MCF 10A (cell line): ENCODE results near the gene PLEKHA7. TPM values are rescaled to one million over a fixed set of nuclear protein-coding genes. Genes with fewer than 3 reads are reported as not detected.

Experiments used
- BruUV-seq: library from RNA; stranded (reverse); fragments of 400-500 nt; replicated peaks from 2 replicates; lab custom pipeline; 2021; lab: Mats Ljungman, UMichigan
- CTCF ChIA-PET: fragments of 300-600 bp; sonication (Branson Sonifier 250); formaldehyde crosslinking; extraction: SDS; loops from one replicate; lab custom pipeline; 2021; ENCODE audit warnings: antibody characterized with exemption, inconsistent platforms; lab: Yijun Ruan, JAX
- POLR2A ChIA-PET: fragments of 300-600, 350-650 bp; sonication (Branson Sonifier 250); formaldehyde crosslinking; extraction: SDS; loops from one replicate; lab custom pipeline; 2020; ENCODE audit warnings: antibody characterized with exemption, inconsistent platforms; lab: Yijun Ruan, JAX
- DNase-seq: peaks from one replicate; pipeline ENCODE4 v3.0.0-alpha.2; 2018; ENCODE audit not compliant: unreplicated experiment
- H3K27ac Mint-ChIP-seq: one replicate; pipeline ENCODE4 v1.8.0; 2022; ENCODE audit warnings: mild to moderate bottlenecking, low read depth, mixed read lengths; ENCODE audit not compliant: unreplicated experiment
- H3K27me3 Mint-ChIP-seq: one replicate; pipeline ENCODE4 v1.8.0; 2022; ENCODE audit warnings: mixed read lengths; ENCODE audit not compliant: insufficient read depth, unreplicated experiment
- H3K36me3 Mint-ChIP-seq: one replicate; pipeline ENCODE4 v1.8.0; 2022; ENCODE audit warnings: mild to moderate bottlenecking, moderate library complexity, mixed read lengths; ENCODE audit not compliant: insufficient read depth, unreplicated experiment
- H3K4me1 Mint-ChIP-seq: one replicate; pipeline ENCODE4 v1.8.0; 2022; ENCODE audit warnings: mixed read lengths; ENCODE audit not compliant: insufficient read depth, unreplicated experiment
- H3K4me3 Mint-ChIP-seq: one replicate; pipeline ENCODE4 v1.8.0; 2022; ENCODE audit warnings: mild to moderate bottlenecking, moderate library complexity, mixed read lengths; ENCODE audit not compliant: unreplicated experiment
- H3K9me3 Mint-ChIP-seq: one replicate; pipeline ENCODE4 v1.8.0; 2022; ENCODE audit warnings: mixed read lengths; ENCODE audit not compliant: unreplicated experiment
- CTCF ChIP-seq: fragments of 200-600 bp; IDR thresholded peaks from one replicate; pipeline ENCODE4 v1.8.0; 2022; ENCODE audit warnings: antibody characterized with exemption, mild to moderate bottlenecking; ENCODE audit not compliant: unreplicated experiment
- intact Hi-C: fragments of 100-400 bp; cut with micrococcal nuclease; formaldehyde crosslinking; loops from 2 replicates; pipeline ENCODE4 v1.14.1; 2022
- total RNA-seq: library from RNA; stranded (reverse); gene quantifications from 2 replicates; pipeline ENCODE4 v1.2.3, GENCODE V29; 2022

The PLEKHA7 gene
- total RNA-seq, 1 experiment from 2014 or later: 2.8 TPM

GRCh38 chr11:16945671-16946469 is 68.3 kb downstream of the PLEKHA7 start:
- intact Hi-C loops: loop anchor here (1.0 to 10.0 kb wide), 5 partner anchors 69 to 559 kb away; partner anchors contain the start of genes PLEKHA7 and RPS13
- Mint-ChIP-seq H3K36me3 (no peaks in the 10 kb centered on the region), H3K27ac (no peak overlapping the region), H3K4me3 (no peak overlapping the region), H3K27me3 (no peaks in the 10 kb centered on the region), H3K4me1 (no peaks in the 10 kb centered on the region), H3K9me3 (no peaks in the 10 kb centered on the region)
- POLR2A ChIA-PET: interaction anchor here (1.0 kb wide), 1 partner anchor 118 kb away, joined by 3 read pairs; no protein-coding TSS in a partner anchor
- peak; percentile 75 for TF ChIP-seq CTCF
- BruUV-seq: no TSS peak
- DNase-seq: peak; percentile 76
- CTCF ChIA-PET: interaction anchor here (0.6 to 12.3 kb wide), 17 partner anchors 9 to 408 kb away, joined by 3 to 111 read pairs (median 4); no protein-coding TSS in a partner anchor

GRCh38 chr11:16942911-16943310 is 71.3 kb downstream of the PLEKHA7 start:
- CTCF ChIA-PET: interaction anchor here (0.9 to 12.3 kb wide), 5 partner anchors 12 to 157 kb away, joined by 3 to 111 read pairs (median 3); no protein-coding TSS in a partner anchor
- intact Hi-C loops: loop anchor here (10.0 kb wide), 2 partner anchors 72 to 562 kb away; partner anchors contain the start of gene PLEKHA7
- Mint-ChIP-seq H3K27ac (no peak overlapping the region), H3K9me3 (no peaks in the 10 kb centered on the region), H3K27me3 (no peaks in the 10 kb centered on the region), H3K4me1 (no peaks in the 10 kb centered on the region), H3K36me3 (no peaks in the 10 kb centered on the region), H3K4me3 (no peak overlapping the region)
- no peak for TF ChIP-seq CTCF
- no TSS peak for BruUV-seq
- no peak for DNase-seq
- POLR2A ChIA-PET: no interaction called here

GRCh38 chr11:16942342-16942741 is 71.9 kb downstream of the PLEKHA7 start:
- CTCF ChIA-PET: interaction anchor here (0.6 to 12.3 kb wide), 9 partner anchors 11 to 156 kb away, joined by 3 to 111 read pairs (median 3); no protein-coding TSS in a partner anchor
- POLR2A ChIA-PET: interaction anchor here (1.0 kb wide), 1 partner anchor 121 kb away, joined by 3 read pairs; no protein-coding TSS in a partner anchor
- DNase-seq: no peak
- H3K4me1 Mint-ChIP-seq: no peaks in the 10 kb centered on the region
- no peaks in the 10 kb centered on the region for H3K36me3 Mint-ChIP-seq
- intact Hi-C loops: loop anchor here (10.0 kb wide), 2 partner anchors 72 to 562 kb away; partner anchors contain the start of gene PLEKHA7
- H3K27me3 Mint-ChIP-seq: no peaks in the 10 kb centered on the region
- no peak overlapping the region for H3K27ac Mint-ChIP-seq
- no TSS peak for BruUV-seq
- TF ChIP-seq CTCF: no peak
- H3K9me3 Mint-ChIP-seq: no peaks in the 10 kb centered on the region
- H3K4me3 Mint-ChIP-seq: no peak overlapping the region

GRCh38 chr11:16941935-16942334 is 72.3 kb downstream of the PLEKHA7 start:
- TF ChIP-seq CTCF: no peak
- H3K4me1 Mint-ChIP-seq: no peaks in the 10 kb centered on the region
- no peak overlapping the region for H3K4me3 Mint-ChIP-seq
- no peaks in the 10 kb centered on the region for H3K27me3 Mint-ChIP-seq
- POLR2A ChIA-PET: interaction anchor here (0.5 to 1.2 kb wide), 3 partner anchors 42 to 321 kb away, joined by 3 read pairs; no protein-coding TSS in a partner anchor
- no TSS peak for BruUV-seq
- no peak overlapping the region for H3K27ac Mint-ChIP-seq
- intact Hi-C loops: loop anchor here (10.0 kb wide), 2 partner anchors 73 to 563 kb away; partner anchors contain the start of gene PLEKHA7
- no peaks in the 10 kb centered on the region for H3K9me3 Mint-ChIP-seq
- H3K36me3 Mint-ChIP-seq: no peaks in the 10 kb centered on the region
- DNase-seq: no peak
- CTCF ChIA-PET: interaction anchor here (0.6 to 12.3 kb wide), 10 partner anchors 11 to 156 kb away, joined by 3 to 111 read pairs (median 3); no protein-coding TSS in a partner anchor
